Neutrophil (primary cell): ENCODE results near the gene TCF4.

Experiments used
- H3K27ac ChIP-seq: fragments of 200-600 bp; sonication (generic); 2 replicates; pipeline ENCODE4 v1.5.1; 2016; ENCODE audit warnings: mild to moderate bottlenecking, moderate library complexity
- H3K27me3 ChIP-seq: fragments of 200-600 bp; sonication (generic); 2 replicates; pipeline ENCODE4 v1.6.0; 2016; ENCODE audit warnings: mild to moderate bottlenecking
- H3K36me3 ChIP-seq: fragments of 200-600 bp; sonication (generic); 2 replicates; pipeline ENCODE4 v1.5.1; 2017
- H3K4me1 ChIP-seq, 2 experiments: fragments of 200-600 bp in 1 of 2; sonication (generic) in 1 of 2; 1 replicate in 1 of 2; 2 replicates in 1 of 2; pipeline versions ENCODE4 v1.5.1 to v1.6.1; 2013 to 2016; ENCODE audit warnings: low read depth in 1 of 2, low read length in 1 of 2, mild to moderate bottlenecking in 1 of 2, moderate library complexity in 1 of 2; ENCODE audit not compliant: control insufficient read depth in 1 of 2, insufficient read depth in 1 of 2
- H3K4me3 ChIP-seq, 2 experiments: fragments of 200-600 bp in 1 of 2; sonication (generic) in 1 of 2; 1 replicate in 1 of 2; 2 replicates in 1 of 2; pipeline ENCODE4 v1.5.1; 2013 to 2016; ENCODE audit warnings: low read depth in 1 of 2, low read length in 1 of 2, mild to moderate bottlenecking in 1 of 2, moderate library complexity in 1 of 2
- H3K9me3 ChIP-seq: fragments of 200-600 bp; sonication (generic); 2 replicates; pipeline ENCODE4 v1.5.1; 2016
- CTCF ChIP-seq: fragments of 200-600 bp; sonication (generic); IDR thresholded peaks from 2 replicates; pipeline ENCODE4 v1.5.1; 2016; ENCODE audit warnings: antibody characterized with exemption

TCF4 gene

GRCh38 chr18:55486936-55487335 lies 101.1 kb downstream of the TCF4 start:
- H3K36me3 ChIP-seq = no peaks in the 10 kb centered on the region
- H3K27ac ChIP-seq = no peak overlapping the region
- H3K4me3 ChIP-seq = no peak overlapping the region
- no peaks in the 10 kb centered on the region for H3K9me3 ChIP-seq
- no peak for TF ChIP-seq CTCF
- no peaks in the 10 kb centered on the region for H3K4me1 ChIP-seq
- no peaks in the 10 kb centered on the region for H3K27me3 ChIP-seq

- TF ChIP-seq CTCF = no peak
- no peaks in the 10 kb centered on the region for H3K9me3 ChIP-seq
- no peaks in the 10 kb centered on the region for H3K4me1 ChIP-seq
- H3K27me3 ChIP-seq = no peaks in the 10 kb centered on the region
- no peak overlapping the region for H3K27ac ChIP-seq
- no peaks in the 10 kb centered on the region for H3K36me3 ChIP-seq
- H3K4me3 ChIP-seq = no peak overlapping the region
These were observed 102.3 kb downstream of the TCF4 start for GRCh38 chr18:55485666-55486065.

- Histone ChIP-seq H3K27me3 (no peaks in the 10 kb centered on the region), H3K27ac (no peak overlapping the region), H3K4me1 (no peaks in the 10 kb centered on the region), H3K4me3 (no peak overlapping the region), H3K36me3 (no peaks in the 10 kb centered on the region), H3K9me3 (no peaks in the 10 kb centered on the region)
- TF ChIP-seq CTCF = no peak
These were observed 103.2 kb downstream of the TCF4 start for GRCh38 chr18:55484773-55485172.

- H3K36me3 ChIP-seq = no peaks in the 10 kb centered on the region
- H3K27me3 ChIP-seq = no peaks in the 10 kb centered on the region
- no peaks in the 10 kb centered on the region for H3K9me3 ChIP-seq
- TF ChIP-seq CTCF = no peak
- no peaks in the 10 kb centered on the region for H3K4me1 ChIP-seq
- H3K4me3 ChIP-seq = no peak overlapping the region
- H3K27ac ChIP-seq = no peak overlapping the region
These were observed 104.6 kb downstream of the TCF4 start for GRCh38 chr18:55483266-55483871.

GRCh38 chr18:55479656-55480420 lies 108.2 kb downstream of the TCF4 start:
- Histone ChIP-seq H3K4me1 (peaks cover 13 to 20% of the 10 kb centered on the region in 2 experiments), H3K9me3 (no peaks in the 10 kb centered on the region), H3K27ac (no peak overlapping the region), H3K36me3 (no peaks in the 10 kb centered on the region), H3K4me3 (no peak overlapping the region), H3K27me3 (no peaks in the 10 kb centered on the region)
- no peak for TF ChIP-seq CTCF
